Measurements from ENCODE around the gene HOOK2. TPM values are rescaled to one million over a fixed set of nuclear protein-coding genes. Genes with fewer than 3 reads are reported as not detected.
A peak's percentile ranks its signal among the peaks of the same experiment; 100 is the strongest.

Gene HOOK2
- total and polyA plus RNA-seq, 2 of the 13 experiments (the other 11 are each of a cell fraction or from before 2014, with no cell fraction given), result 9.2 to 12.9 TPM

GRCh38 chr19:12782424-12783290 lies 7.3 kb upstream of the HOOK2 start (continued):
- TF ChIP-seq IRF9 (CRISPR knock-in tag; IDR thresholded peaks at IDR 0.05; ENCODE audit: borderline replicate concordance) (peak; percentile 59; the same call in 1 of the 2 replicates), ZSCAN20 (CRISPR knock-in tag; IDR thresholded peaks at IDR 0.05; ENCODE audit: borderline replicate concordance) (no peak), ETV6 (CRISPR knock-in tag; conservative IDR thresholded peaks at IDR 0.05) (peak; percentile 57; the same call in 1 of the 2 replicates), NFYC (CRISPR knock-in tag; IDR thresholded peaks at IDR 0.05) (no peak), BORCS8-MEF2B (CRISPR knock-in tag; IDR thresholded peaks at IDR 0.05) (no peak), JDP2 (CRISPR knock-in tag; IDR thresholded peaks at IDR 0.05; ENCODE audit: borderline replicate concordance) (no peak), HNF4A (CRISPR knock-in tag; IDR thresholded peaks at IDR 0.05) (no peak), ZFP82 (CRISPR knock-in tag; IDR thresholded peaks at IDR 0.05; ENCODE audit: borderline replicate concordance) (no peak), FOXK2 (IDR thresholded peaks at IDR 0.05) (no peak), ZNF629 (CRISPR knock-in tag; conservative IDR thresholded peaks at IDR 0.05) (no peak), SOX6 (IDR thresholded peaks at IDR 0.05) (no peak), SOX6 (CRISPR knock-in tag; IDR thresholded peaks at IDR 0.05) (no peak), ZNF143 (CRISPR knock-in tag; IDR thresholded peaks at IDR 0.05) (no peak), SKIL (CRISPR knock-in tag; IDR thresholded peaks at IDR 0.05; ENCODE audit: borderline replicate concordance) (no peak), ZNF512B (CRISPR knock-in tag; IDR thresholded peaks at IDR 0.05; ENCODE audit: borderline replicate concordance) (0 out of 2 replicates have a peak, but pooled peaks have one; percentile 11), ZNF530 (CRISPR knock-in tag; IDR thresholded peaks at IDR 0.05; ENCODE audit: low read depth) (no peak), FOSL1 (CRISPR knock-in tag; IDR thresholded peaks at IDR 0.05; ENCODE audit: borderline replicate concordance) (no peak), ZFP36L2 (CRISPR knock-in tag; IDR thresholded peaks at IDR 0.05) (no peak), ZKSCAN8 (CRISPR knock-in tag; IDR thresholded peaks at IDR 0.05; ENCODE audit: borderline replicate concordance) (no peak), THAP7 (CRISPR knock-in tag; IDR thresholded peaks at IDR 0.05) (no peak), ATM (IDR thresholded peaks at IDR 0.05; ENCODE audit: borderline replicate concordance) (no peak), GMEB1 (CRISPR knock-in tag; IDR thresholded peaks at IDR 0.05; ENCODE audit: borderline replicate concordance) (peak; percentile 86)

Measured in HepG2 (cell line).